GM13977 (cell line): ENCODE results near the gene CNPY3.

Experiments
- DNase-seq: peaks from one replicate; pipeline ENCODE4 v3.0.0; 2012; ENCODE audit warnings: low spot score
- in situ Hi-C: fragments of 300-500 bp; cut with MboI; formaldehyde crosslinking; loops from one replicate; pipeline ENCODE4 v1.12.0; 2022; ENCODE audit warnings: low sequenced_read_pairs, low pct_unique_long_range_greater_than_20kb, mixed read lengths, inconsistent platforms; ENCODE audit not compliant: unreplicated experiment
- TF ChIP-seq, protein P1 (sequence below): IDR thresholded peaks from 2 replicates; pipeline ENCODE4 v1.5.1; 2012; ENCODE audit warnings: mild to moderate bottlenecking, control low read depth; ENCODE audit not compliant: insufficient read depth; ENCODE audit errors: extremely low read depth, missing control alignments

The CNPY3 gene

DNA sequence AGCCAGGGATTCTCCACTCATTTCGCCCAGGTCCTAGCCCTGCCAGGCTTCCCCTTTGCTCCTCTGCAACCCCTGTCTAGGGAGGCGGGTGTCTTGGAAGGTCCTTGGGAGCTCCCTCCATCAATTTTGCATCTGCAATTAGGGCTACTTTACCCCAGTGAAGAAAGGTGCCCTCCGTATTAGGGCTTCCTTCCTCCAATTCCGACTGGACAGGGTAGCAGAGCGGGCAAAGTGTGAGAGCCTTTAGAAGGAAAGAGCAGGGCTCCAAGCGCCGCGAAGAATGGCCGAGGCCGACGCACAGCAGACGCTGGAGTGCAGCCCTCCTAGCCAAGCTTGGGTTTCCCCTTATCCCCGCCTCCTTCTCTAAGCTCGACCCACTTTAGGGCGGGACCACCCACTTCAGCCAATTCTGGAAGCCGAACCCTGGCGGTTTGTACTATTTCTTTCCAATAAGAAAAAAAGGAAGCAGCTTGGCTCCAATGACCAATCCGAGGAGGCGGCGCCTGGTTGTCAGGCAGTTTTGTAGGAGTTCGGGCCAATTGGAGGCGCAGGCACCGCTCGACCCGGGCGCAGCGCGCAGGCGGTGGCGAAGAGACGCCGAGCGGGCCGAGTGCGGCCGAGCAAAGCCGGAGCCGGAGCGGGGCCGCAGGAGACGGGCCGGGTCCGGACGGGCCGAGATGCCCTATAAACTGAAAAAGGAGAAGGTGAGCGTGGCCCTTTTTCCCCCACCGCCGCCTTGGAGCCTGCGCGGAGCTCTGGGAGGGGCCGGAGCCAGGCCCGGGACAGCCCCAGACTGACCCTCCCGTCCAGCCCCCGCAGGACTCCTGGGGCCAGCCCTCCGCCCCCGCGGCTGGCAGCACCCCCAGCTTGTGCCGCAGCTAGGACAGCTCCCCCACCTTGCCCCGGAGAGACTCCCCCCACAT is 55.0 kb downstream of the CNPY3 start, which contains the start of gene PPP2R5D:
TSS of gene PPP2R5D (plus strand) at position 570 of the 923 bp plus-strand sequence. CDS start at position 678, 108 bp downstream.
- TF ChIP-seq, protein P1, sequence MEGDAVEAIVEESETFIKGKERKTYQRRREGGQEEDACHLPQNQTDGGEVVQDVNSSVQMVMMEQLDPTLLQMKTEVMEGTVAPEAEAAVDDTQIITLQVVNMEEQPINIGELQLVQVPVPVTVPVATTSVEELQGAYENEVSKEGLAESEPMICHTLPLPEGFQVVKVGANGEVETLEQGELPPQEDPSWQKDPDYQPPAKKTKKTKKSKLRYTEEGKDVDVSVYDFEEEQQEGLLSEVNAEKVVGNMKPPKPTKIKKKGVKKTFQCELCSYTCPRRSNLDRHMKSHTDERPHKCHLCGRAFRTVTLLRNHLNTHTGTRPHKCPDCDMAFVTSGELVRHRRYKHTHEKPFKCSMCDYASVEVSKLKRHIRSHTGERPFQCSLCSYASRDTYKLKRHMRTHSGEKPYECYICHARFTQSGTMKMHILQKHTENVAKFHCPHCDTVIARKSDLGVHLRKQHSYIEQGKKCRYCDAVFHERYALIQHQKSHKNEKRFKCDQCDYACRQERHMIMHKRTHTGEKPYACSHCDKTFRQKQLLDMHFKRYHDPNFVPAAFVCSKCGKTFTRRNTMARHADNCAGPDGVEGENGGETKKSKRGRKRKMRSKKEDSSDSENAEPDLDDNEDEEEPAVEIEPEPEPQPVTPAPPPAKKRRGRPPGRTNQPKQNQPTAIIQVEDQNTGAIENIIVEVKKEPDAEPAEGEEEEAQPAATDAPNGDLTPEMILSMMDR: no peak
- DNase-seq: peak; percentile 97
- in situ Hi-C loops: no loop called here

DNA sequence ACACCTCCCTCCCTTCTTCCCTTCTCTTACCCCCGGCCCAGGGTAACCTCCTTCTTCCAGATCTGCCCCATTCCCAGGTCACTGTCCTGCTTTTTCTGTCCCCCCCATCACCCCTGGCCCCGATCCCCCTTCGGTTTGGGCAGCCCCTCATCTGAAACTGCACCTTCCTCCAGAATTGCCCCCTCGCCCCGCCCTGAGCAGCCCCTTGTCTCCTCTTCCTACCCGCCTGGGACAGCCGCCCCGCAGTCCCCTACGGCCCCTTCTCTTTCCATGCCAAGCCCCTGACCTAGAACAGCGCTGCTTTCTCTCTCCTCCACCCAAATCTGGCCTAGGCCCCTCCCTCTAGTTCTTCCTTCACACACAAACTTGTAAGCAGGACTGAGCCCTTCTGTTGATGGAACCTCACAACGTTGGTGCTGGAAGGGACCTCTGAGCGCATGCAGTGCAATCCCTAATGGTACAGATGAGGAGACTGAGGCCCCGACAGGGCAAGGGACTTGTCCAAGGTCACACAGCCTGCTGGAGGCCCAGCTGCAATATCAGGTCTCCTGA is 55.7 kb downstream of the CNPY3 start:
- DNase-seq: no peak
- in situ Hi-C loops: no loop called here
- TF ChIP-seq, protein P1: no peak

DNA sequence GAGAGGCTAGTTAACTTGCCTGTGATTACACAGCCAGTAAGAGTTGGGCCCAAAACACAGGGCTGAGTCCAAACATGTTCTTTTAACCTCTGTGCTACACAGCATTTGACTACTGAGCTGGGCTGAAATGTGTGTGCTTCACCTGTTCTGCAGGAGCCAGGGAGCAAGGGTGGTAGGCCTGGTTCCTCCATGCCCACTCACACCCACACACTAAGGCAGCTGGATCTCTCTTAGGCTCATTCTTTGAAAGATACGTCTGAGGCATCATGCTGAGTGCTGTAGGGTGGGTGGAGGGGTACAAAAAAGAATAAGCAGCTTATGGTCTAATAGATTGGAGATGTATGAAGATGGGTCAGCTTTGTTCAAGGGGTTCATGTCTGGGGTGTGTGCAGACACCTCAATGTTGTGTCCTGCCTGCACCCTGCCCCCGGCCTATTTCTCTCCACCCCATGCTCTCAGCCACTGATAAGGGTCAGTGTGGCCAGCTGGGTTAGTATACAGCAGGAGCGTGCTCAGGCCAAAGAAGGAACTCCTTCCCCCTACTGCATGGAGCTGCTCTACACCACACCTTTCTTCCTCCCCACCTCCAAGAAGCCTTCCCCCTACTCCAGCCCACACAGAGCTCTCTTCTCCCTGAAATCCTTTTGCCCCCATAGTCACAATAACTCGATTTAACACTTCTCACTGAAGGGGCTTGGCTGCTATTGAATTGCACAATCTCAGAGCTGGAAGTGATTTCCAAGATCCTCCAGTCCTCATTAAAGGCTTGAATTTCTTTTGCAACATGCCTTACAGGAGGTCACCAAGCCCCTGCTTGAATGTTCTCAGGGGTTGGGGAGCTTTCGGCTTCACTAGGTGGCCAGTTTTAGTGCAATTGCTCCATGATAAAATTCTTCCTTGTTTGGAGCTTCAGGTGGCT is 58.5 kb downstream of the CNPY3 start:
- DNase-seq: no peak
- in situ Hi-C loops: no loop called here
- TF ChIP-seq, protein P1: no peak

DNA sequence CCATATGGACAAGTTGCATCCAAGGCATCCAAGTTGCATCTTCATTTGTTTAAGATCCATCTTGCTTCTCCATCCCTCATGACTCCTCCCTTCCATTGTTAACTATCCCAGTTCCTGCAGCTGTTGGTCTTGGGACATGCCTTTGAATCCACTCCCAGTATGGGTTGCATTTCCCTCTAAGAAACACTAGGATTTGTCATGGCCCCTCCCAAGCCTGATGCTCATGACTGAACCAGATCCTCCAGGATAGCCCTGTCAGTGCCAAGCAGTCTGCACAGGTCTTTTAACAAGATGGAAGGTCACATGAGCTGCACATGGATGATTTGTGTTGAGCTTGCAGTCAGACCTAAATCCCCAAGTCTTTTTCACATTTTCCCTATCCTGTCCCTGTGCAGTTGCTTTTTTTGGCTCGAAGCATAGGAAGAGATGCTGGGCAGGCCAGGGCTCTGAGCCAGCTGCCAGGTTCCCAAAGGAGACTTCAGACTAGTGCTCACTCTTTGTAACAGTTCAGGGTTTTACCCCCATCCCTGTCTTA is 59.3 kb downstream of the CNPY3 start:
- DNase-seq: no peak
- TF ChIP-seq, protein P1: no peak
- in situ Hi-C loops: no loop called here
